ENCODE measurements around the gene DNAH3.

Gene DNAH3

DNA sequence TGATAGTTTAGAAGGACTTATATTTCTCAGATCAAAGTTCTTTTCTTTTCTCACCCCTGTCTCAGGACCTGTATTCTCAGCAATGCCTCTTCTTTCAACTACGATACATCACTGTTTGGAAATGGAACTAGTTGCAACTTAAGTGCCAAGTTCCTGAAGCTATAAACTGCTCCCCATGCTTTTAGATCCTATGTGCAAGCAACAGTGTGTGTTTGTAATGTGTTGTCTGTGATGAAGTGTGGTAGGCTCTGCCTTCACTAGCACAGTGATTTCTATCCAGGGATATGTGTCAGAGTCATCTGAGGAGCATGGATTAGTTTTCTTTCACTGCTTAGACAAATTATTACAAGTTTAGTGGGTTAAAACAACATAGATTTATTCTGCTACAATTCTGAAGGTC is 42.3 kb upstream of the DNAH3 start:
- DNase-seq (ENCODE audit: low read depth), result no peak
- TF ChIP-seq POLR2A (IDR thresholded peaks at IDR 0.05; ENCODE audit: extremely low read depth, insufficient read length) (no peak), MYC (IDR thresholded peaks at IDR 0.05; ENCODE audit: low read depth, low read length) (no peak)
- TF ChIP-seq, protein P1, sequence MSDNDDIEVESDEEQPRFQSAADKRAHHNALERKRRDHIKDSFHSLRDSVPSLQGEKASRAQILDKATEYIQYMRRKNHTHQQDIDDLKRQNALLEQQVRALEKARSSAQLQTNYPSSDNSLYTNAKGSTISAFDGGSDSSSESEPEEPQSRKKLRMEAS (IDR thresholded peaks at IDR 0.05; ENCODE audit: low read depth, low read length), result no peak
- TF ChIP-seq, protein P2, sequence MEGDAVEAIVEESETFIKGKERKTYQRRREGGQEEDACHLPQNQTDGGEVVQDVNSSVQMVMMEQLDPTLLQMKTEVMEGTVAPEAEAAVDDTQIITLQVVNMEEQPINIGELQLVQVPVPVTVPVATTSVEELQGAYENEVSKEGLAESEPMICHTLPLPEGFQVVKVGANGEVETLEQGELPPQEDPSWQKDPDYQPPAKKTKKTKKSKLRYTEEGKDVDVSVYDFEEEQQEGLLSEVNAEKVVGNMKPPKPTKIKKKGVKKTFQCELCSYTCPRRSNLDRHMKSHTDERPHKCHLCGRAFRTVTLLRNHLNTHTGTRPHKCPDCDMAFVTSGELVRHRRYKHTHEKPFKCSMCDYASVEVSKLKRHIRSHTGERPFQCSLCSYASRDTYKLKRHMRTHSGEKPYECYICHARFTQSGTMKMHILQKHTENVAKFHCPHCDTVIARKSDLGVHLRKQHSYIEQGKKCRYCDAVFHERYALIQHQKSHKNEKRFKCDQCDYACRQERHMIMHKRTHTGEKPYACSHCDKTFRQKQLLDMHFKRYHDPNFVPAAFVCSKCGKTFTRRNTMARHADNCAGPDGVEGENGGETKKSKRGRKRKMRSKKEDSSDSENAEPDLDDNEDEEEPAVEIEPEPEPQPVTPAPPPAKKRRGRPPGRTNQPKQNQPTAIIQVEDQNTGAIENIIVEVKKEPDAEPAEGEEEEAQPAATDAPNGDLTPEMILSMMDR (IDR thresholded peaks at IDR 0.05; ENCODE audit: low read depth, low read length), result no peak
- H3K4me3 ChIP-seq (ENCODE audit: low read depth, low read length), result no peak overlapping the region

DNA sequence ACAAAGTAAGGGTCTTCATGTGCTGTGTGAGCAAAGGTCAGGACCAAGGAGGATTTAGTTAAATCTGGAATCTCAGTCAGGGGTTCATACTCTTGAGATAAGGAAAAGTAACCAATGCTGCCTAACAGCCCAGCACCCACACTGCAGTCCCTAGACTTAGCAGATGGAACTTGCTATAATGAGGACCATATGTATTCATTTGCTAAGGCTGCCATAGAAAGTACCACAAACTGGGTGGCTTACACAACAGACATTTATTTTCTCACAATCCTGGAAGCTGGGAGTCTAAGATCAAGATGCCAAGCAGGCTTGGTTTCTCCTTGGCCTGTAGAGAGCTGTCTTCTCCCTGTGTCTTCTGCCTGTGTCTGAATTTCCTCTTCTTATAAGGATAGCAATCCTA is 40.0 kb upstream of the DNAH3 start:
- DNase-seq (ENCODE audit: low read depth), result no peak
- no peak for TF ChIP-seq POLR2A (IDR thresholded peaks at IDR 0.05; ENCODE audit: extremely low read depth, insufficient read length)
- TF ChIP-seq MYC (IDR thresholded peaks at IDR 0.05; ENCODE audit: low read depth, low read length), result no peak
- TF ChIP-seq, protein P1 (IDR thresholded peaks at IDR 0.05; ENCODE audit: low read depth, low read length), result no peak
- TF ChIP-seq, protein P2 (IDR thresholded peaks at IDR 0.05; ENCODE audit: low read depth, low read length), result no peak
- no peak overlapping the region for H3K4me3 ChIP-seq (ENCODE audit: low read depth, low read length)

DNA sequence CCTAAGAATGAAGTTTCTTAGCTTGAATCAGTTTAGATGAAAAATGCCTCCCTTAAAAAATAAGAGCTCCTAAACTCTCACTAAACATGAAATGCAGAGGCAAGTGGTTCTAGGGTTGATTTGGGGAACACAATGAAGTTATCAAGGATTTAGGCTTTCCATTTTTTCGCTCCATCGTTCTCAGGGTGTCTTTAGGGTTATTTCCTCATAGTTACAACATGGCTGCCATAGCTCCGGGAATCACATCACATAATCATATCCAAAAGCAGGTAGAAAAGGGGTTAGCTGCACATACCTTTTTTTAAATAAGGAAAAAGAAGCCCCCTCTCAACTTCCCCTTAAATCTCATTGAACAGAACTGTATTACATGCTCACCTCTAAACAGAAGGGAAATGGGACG is 39.4 kb upstream of the DNAH3 start:
- H3K4me3 ChIP-seq (ENCODE audit: low read depth, low read length), result no peak overlapping the region
- no peak for DNase-seq (ENCODE audit: low read depth)
- TF ChIP-seq POLR2A (IDR thresholded peaks at IDR 0.05; ENCODE audit: extremely low read depth, insufficient read length), result no peak
- TF ChIP-seq, protein P2 (IDR thresholded peaks at IDR 0.05; ENCODE audit: low read depth, low read length), result no peak
- TF ChIP-seq, protein P1 (IDR thresholded peaks at IDR 0.05; ENCODE audit: low read depth, low read length), result no peak
- TF ChIP-seq MYC (IDR thresholded peaks at IDR 0.05; ENCODE audit: low read depth, low read length), result no peak

DNA sequence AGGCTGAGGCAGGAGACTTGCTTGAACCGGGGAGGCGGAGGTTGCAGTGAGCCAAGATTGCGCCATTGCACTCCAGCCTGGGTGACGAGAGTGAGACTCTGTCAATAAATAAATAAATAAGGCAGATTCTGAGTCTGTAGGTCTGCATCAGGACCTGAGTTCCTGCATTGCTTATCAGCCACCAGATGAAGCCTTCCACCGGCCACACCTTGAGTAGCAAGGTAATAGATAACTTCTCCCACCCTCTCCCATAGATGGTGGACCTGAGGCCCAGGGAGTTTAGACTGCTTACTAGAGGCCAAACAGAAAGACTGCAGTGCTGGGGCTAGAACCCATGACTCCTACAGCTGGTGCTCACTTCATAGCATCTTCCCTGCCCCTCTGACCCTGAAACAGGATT is 38.7 kb upstream of the DNAH3 start:
- TF ChIP-seq MYC (IDR thresholded peaks at IDR 0.05; ENCODE audit: low read depth, low read length) (no peak), POLR2A (IDR thresholded peaks at IDR 0.05; ENCODE audit: extremely low read depth, insufficient read length) (no peak)
- TF ChIP-seq, protein P2 (IDR thresholded peaks at IDR 0.05; ENCODE audit: low read depth, low read length), result no peak
- TF ChIP-seq, protein P1 (IDR thresholded peaks at IDR 0.05; ENCODE audit: low read depth, low read length), result no peak
- no peak overlapping the region for H3K4me3 ChIP-seq (ENCODE audit: low read depth, low read length)
- DNase-seq (ENCODE audit: low read depth), result no peak

DNA sequence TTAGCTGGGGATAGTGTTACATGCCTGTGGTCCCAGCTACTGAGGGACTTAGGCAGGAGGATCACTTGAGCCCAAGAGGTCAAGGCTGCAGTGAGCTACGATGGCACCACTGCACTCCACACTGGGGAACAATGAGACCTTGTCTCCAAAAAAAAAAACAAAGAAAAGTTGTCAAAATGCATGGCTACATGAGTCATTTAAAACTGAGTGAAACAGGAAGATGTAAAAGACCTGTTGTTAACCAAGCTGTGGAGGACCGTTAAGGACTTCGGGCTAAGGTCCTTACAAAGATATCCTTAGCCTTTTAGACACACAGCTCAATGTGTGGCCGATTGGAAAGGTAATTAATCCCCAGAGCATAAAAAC is 35.7 kb upstream of the DNAH3 start:
- DNase-seq (ENCODE audit: low read depth), result no peak
- H3K4me3 ChIP-seq (ENCODE audit: low read depth, low read length), result no peak overlapping the region
- no peak for TF ChIP-seq POLR2A (IDR thresholded peaks at IDR 0.05; ENCODE audit: extremely low read depth, insufficient read length)
- TF ChIP-seq, protein P2 (IDR thresholded peaks at IDR 0.05; ENCODE audit: low read depth, low read length), result no peak
- TF ChIP-seq, protein P1 (IDR thresholded peaks at IDR 0.05; ENCODE audit: low read depth, low read length), result no peak
- no peak for TF ChIP-seq MYC (IDR thresholded peaks at IDR 0.05; ENCODE audit: low read depth, low read length)

Data from NB4 (cell line).